Naive B cell (primary cell): ENCODE measurements around the gene KANSL1. TPM values are rescaled to one million over a fixed set of nuclear protein-coding genes. Genes with fewer than 3 reads are reported as not detected.

Experiments used
- ATAC-seq, 2 donors: fragments of 150-1000 bp; cut with Tn5 transposase; 2 replicates each; pipeline ENCODE4 v1.10.0; 2021; ENCODE audit warnings: low read depth in 2 of 2, mild to moderate bottlenecking in 2 of 2, moderate library complexity in 2 of 2
- DNase-seq: peaks from one replicate; pipeline ENCODE4 v3.0.0; 2022
- H3K27ac Mint-ChIP-seq, 6 donors: one replicate each; pipeline ENCODE4 v1.8.0; 2020 to 2022; ENCODE audit warnings: mild to moderate bottlenecking in 6 of 6, mixed read lengths in 6 of 6, moderate library complexity in 5 of 6, inconsistent platforms in 2 of 6
- H3K27me3 Mint-ChIP-seq, 3 donors: one replicate each; pipeline ENCODE4 v1.8.0; 2021 to 2022; ENCODE audit warnings: mixed read lengths in 3 of 3, mild to moderate bottlenecking in 1 of 3
- H3K36me3 Mint-ChIP-seq, 2 donors: one replicate each; pipeline ENCODE4 v1.8.0; 2020 to 2022; ENCODE audit warnings: mixed read lengths in 2 of 2, inconsistent platforms in 1 of 2, mild to moderate bottlenecking in 1 of 2
- H3K4me1 Mint-ChIP-seq, 3 donors: one replicate each; pipeline ENCODE4 v1.8.0; 2020 to 2022; ENCODE audit warnings: mixed read lengths in 3 of 3, inconsistent platforms in 1 of 3, mild to moderate bottlenecking in 1 of 3, moderate library complexity in 1 of 3
- H3K4me3 Mint-ChIP-seq, 8 donors: one replicate each; pipeline ENCODE4 v1.8.0; 2020 to 2022; ENCODE audit warnings: mild to moderate bottlenecking in 8 of 8, mixed read lengths in 8 of 8, moderate library complexity in 8 of 8, inconsistent platforms in 2 of 8
- H3K9me3 Mint-ChIP-seq, 7 donors: one replicate each; pipeline ENCODE4 v1.8.0; 2020 to 2022; ENCODE audit warnings: mixed read lengths in 7 of 7, mild to moderate bottlenecking in 5 of 7, inconsistent platforms in 2 of 7, moderate library complexity in 1 of 7
- polyA plus RNA-seq, 6 donors: library from polyadenylated mRNA; unstranded; fragments of 300-500 nt; fragmentation: Illumina TruSeq; gene quantifications; one replicate each; pipeline ENCODE4 v1.2.3, GENCODE V29; 2021; ENCODE audit warnings: low read depth in 6 of 6

The KANSL1 gene
- polyA plus RNA-seq, 6 donors from 2014 or later = 5.8 to 27.5 (median 16.5) TPM

DNA sequence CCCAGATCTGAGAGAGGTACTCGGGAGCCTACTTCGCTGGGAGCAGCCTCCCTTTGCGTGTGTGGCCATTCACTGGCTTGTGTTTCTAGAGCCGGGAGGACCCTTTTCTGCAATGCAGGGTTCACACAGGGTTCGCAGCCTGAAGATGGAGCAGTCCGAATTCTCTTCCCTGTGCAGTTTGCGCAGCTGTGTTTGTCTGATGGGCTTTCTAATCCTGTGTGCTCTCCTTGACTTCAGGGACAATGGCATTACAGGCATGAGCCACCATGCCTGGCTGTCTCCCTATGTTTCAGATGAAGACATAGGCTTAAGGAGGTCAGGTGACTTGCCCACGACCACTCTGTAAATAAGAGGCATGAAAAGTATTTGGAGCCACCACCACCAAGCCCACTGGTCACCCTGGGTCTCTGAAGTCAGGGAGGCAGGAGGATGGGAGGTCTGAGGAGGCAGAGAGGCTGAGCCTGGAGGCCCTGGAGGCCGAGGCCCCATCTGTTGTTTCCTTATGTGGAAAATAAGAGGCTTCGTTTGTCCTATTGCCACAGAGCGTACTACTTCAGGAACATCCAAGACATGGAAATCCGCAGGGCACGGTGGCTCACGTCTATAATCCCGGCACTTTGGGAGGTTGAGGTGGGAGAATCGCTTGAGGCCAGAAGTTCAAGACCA is 199.1 kb downstream of the KANSL1 start:
- ATAC-seq = no peak
- Mint-ChIP-seq H3K27me3 (peaks cover 0 to 11% (median 0%) of the 10 kb centered on the region in 3 donors), H3K9me3 (no peaks in the 10 kb centered on the region), H3K27ac (no peak overlapping the region), H3K36me3 (no peaks in the 10 kb centered on the region), H3K4me1 (no peaks in the 10 kb centered on the region), H3K4me3 (peak overlapping the region in 1 of 8 donors; percentile 34)
- DNase-seq = no peak

DNA sequence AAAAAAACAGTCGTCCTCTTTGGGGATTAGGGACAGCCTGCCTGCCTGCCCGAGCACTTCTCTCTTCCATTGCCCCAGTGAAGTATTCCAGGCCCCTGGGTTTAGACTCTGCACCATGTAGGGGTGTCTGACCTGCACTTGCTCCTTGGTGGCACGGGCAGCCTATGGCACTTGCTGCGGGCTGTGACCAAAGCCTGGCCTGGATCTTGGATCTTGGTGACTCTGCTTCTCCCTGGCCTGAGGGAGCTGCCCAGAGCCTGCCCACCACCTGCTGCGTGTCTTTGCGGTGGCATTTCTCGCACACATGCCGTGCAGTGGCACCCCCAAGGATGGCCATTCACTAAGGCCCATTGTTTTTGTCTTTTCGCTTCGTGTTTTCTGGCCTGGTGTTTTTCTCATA is 200.3 kb downstream of the KANSL1 start:
- no peak overlapping the region for H3K4me3 Mint-ChIP-seq
- no peak overlapping the region for H3K27ac Mint-ChIP-seq
- peaks cover 0 to 19% (median 0%) of the 10 kb centered on the region in 3 donors for H3K27me3 Mint-ChIP-seq
- no peaks in the 10 kb centered on the region for H3K9me3 Mint-ChIP-seq
- H3K4me1 Mint-ChIP-seq = no peaks in the 10 kb centered on the region
- no peak for DNase-seq
- no peaks in the 10 kb centered on the region for H3K36me3 Mint-ChIP-seq
- no peak for ATAC-seq

DNA sequence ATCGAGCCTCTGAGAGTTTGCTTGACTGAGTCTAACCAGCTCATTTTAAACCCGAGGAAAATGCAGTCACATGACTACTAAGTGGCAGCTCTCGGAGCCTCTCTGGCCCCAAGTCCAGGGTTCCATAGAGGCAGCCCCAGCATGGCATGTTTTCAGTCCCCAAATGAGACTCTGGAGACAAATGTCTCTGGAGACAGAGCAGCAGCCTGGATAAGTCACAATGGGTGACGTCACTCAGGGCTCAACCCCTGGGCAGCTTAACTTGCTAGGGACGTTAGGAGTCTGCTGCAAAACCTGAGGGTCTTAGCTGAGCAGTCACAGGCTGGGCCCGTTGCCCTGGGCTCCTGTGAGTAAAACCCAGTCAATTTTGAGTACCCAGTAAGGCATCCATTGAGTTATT is 201.1 kb downstream of the KANSL1 start:
- DNase-seq (no peak), ATAC-seq (no peak)
- H3K27me3 Mint-ChIP-seq = peaks cover 0 to 21% (median 3%) of the 10 kb centered on the region in 3 donors
- H3K4me3 Mint-ChIP-seq = no peak overlapping the region
- H3K36me3 Mint-ChIP-seq = no peaks in the 10 kb centered on the region
- no peaks in the 10 kb centered on the region for H3K4me1 Mint-ChIP-seq
- no peaks in the 10 kb centered on the region for H3K9me3 Mint-ChIP-seq
- no peak overlapping the region for H3K27ac Mint-ChIP-seq

DNA sequence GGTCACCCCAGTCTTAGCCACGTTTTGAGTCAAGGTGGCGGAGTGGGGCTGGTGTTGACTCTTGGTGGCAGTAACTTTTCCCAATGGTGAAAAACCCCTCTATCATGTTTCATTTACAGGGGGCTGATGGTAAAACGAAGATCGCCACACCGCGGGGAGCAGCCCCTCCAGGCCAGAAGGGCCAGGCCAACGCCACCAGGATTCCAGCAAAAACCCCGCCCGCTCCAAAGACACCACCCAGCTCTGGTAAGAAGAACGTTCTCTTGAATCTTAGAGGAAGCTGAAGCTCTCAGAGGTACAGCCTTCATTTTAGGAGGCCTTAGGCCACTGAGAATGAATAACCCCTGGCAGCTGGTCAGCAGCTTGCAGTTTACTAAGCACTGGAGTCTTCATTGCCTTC is 201.9 kb downstream of the KANSL1 start:
- Mint-ChIP-seq H3K9me3 (no peaks in the 10 kb centered on the region), H3K27me3 (peaks cover 0 to 15% (median 4%) of the 10 kb centered on the region in 3 donors), H3K27ac (no peak overlapping the region), H3K4me1 (no peaks in the 10 kb centered on the region), H3K4me3 (no peak overlapping the region), H3K36me3 (no peaks in the 10 kb centered on the region)
- DNase-seq (no peak), ATAC-seq (no peak)

DNA sequence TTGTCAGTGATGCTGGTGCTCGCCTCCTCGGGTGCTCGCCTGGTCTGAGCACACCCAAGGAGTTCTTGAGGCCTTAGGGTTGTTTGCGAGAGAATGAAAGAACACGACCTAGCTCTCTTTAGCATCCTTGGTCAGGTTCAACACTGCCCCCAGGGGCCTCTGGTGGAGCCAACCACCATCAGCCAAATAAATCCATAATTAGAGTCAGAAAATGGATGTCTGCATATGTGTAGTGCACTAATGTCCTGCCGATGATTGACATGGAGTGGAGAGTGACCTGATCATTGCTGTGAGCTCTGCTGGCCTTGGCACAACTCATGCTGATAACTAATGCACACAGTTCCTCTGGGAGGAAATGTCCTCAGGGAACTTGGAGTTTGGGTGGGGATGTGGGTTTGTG is 202.3 kb downstream of the KANSL1 start:
- H3K4me3 Mint-ChIP-seq = no peak overlapping the region
- H3K4me1 Mint-ChIP-seq = no peaks in the 10 kb centered on the region
- no peak for ATAC-seq
- H3K27me3 Mint-ChIP-seq = peaks cover 0 to 15% (median 4%) of the 10 kb centered on the region in 3 donors
- H3K36me3 Mint-ChIP-seq = no peaks in the 10 kb centered on the region
- peak overlapping the region in 1 of 6 donors; percentile 11 for H3K27ac Mint-ChIP-seq
- H3K9me3 Mint-ChIP-seq = no peaks in the 10 kb centered on the region
- no peak for DNase-seq

DNA sequence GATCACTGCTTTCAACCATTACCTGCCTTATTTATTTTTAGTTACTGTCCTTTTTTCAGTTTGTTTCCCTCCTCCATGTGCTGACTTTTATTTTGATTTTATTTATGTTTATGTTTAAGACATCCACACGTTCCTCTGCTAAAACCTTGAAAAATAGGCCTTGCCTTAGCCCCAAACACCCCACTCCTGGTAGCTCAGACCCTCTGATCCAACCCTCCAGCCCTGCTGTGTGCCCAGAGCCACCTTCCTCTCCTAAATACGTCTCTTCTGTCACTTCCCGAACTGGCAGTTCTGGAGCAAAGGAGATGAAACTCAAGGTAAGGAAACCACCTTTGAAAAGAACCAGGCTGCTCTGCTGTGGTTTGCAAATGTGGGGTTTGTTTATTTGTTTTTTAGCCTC is 203.5 kb downstream of the KANSL1 start:
- Mint-ChIP-seq H3K4me3 (no peak overlapping the region), H3K27ac (peak overlapping the region in 1 of 6 donors; percentile 57), H3K36me3 (no peaks in the 10 kb centered on the region), H3K9me3 (no peaks in the 10 kb centered on the region), H3K27me3 (peaks cover 0 to 16% (median 4%) of the 10 kb centered on the region in 3 donors), H3K4me1 (no peaks in the 10 kb centered on the region)
- DNase-seq = no peak
- no peak for ATAC-seq

DNA sequence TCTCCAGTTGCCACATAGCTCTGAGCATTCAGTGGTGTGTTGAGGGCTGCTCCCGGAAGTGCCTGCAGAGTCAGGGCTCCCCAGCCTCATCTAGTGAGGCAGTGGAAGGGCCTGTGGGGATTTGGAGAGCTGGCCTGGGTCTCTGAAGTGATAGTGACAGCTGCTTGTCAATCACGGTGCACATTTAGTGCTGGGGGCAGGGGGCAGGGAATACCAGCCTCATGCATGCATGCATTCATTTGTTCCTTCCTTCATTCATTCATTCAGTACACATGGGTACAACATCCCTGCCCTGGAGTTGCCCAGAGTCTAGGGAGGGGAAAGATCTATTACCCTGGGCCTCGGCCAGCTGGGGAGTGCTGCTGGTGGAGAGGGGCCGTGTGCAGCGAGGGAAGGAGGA is 205.5 kb downstream of the KANSL1 start:
- no peak overlapping the region for H3K4me3 Mint-ChIP-seq
- H3K4me1 Mint-ChIP-seq = no peaks in the 10 kb centered on the region
- no peaks in the 10 kb centered on the region for H3K36me3 Mint-ChIP-seq
- H3K27me3 Mint-ChIP-seq = peaks cover 0 to 26% (median 4%) of the 10 kb centered on the region in 3 donors
- DNase-seq = no peak
- ATAC-seq = no peak
- H3K9me3 Mint-ChIP-seq = no peaks in the 10 kb centered on the region
- no peak overlapping the region for H3K27ac Mint-ChIP-seq

DNA sequence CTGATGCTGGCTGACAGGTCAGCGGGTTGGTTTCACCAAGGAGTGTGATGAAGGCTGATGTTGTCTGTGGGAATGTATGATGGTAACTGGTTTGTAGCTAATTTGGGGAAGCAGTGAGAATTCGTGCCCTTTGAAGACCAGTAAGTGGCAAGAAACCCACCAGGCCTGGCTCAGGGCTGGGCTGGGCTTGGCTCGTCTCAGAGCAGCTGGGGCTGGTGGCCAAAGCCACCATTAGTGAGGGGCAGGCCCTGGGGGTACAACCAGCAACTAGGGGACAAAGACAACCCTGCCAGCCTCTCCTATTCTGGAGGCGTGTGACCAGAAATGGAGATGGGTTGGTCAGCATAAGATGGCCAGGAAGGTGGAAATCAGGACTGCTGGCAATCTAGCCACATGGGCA is 207.2 kb downstream of the KANSL1 start:
- Mint-ChIP-seq H3K4me3 (no peak overlapping the region), H3K4me1 (no peaks in the 10 kb centered on the region), H3K36me3 (no peaks in the 10 kb centered on the region), H3K27ac (peak overlapping the region in 1 of 6 donors; percentile 70), H3K9me3 (no peaks in the 10 kb centered on the region), H3K27me3 (peaks cover 0 to 30% (median 4%) of the 10 kb centered on the region in 3 donors)
- no peak for DNase-seq
- no peak for ATAC-seq

DNA sequence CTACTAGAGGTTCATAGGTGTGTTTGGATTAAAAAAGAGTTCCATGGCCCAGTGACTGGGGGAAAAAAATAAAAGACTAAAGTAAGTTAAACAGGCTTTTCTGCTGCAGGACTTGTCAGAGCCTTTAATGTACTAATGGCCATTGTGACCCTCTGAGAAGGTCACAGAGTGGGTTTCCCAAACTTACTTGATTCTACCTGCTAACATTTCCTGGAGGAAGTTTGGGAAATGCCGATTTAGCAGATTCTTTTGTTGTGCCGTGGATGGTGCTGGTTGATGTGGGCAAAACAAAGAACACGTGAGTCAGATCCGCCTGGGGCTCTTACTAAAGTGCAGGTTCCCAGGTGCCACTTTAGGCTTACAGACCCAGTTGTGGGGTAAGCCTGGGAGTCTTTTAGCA is 207.8 kb downstream of the KANSL1 start:
- no peak overlapping the region for H3K27ac Mint-ChIP-seq
- H3K9me3 Mint-ChIP-seq = no peaks in the 10 kb centered on the region
- H3K27me3 Mint-ChIP-seq = peaks cover 0 to 30% (median 4%) of the 10 kb centered on the region in 3 donors
- DNase-seq = no peak
- no peak overlapping the region for H3K4me3 Mint-ChIP-seq
- no peak for ATAC-seq
- no peaks in the 10 kb centered on the region for H3K4me1 Mint-ChIP-seq
- H3K36me3 Mint-ChIP-seq = no peaks in the 10 kb centered on the region

DNA sequence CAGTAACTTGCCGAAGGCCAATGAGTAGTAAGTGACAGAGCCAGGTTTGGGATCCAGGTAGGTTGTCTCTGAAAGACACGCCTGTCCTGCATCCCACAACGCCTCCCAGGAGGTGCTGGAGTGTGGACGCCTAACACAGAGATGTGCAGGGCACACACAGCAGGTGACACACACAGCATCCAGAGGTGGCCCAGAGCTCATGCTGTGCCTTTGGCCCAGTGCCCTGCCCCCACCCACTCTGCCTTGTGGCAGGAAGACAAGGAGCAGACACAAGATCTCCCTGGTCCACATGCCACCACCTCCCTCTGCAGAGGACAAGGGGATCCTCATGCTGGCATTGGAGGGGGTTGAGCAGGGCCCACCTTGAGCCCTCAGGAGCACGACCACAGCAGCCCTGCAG is 208.9 kb downstream of the KANSL1 start:
- Mint-ChIP-seq H3K4me1 (no peaks in the 10 kb centered on the region), H3K36me3 (no peaks in the 10 kb centered on the region), H3K4me3 (no peak overlapping the region), H3K27me3 (peaks cover 0 to 37% (median 4%) of the 10 kb centered on the region in 3 donors), H3K27ac (no peak overlapping the region), H3K9me3 (no peaks in the 10 kb centered on the region)
- ATAC-seq = no peak
- no peak for DNase-seq

DNA sequence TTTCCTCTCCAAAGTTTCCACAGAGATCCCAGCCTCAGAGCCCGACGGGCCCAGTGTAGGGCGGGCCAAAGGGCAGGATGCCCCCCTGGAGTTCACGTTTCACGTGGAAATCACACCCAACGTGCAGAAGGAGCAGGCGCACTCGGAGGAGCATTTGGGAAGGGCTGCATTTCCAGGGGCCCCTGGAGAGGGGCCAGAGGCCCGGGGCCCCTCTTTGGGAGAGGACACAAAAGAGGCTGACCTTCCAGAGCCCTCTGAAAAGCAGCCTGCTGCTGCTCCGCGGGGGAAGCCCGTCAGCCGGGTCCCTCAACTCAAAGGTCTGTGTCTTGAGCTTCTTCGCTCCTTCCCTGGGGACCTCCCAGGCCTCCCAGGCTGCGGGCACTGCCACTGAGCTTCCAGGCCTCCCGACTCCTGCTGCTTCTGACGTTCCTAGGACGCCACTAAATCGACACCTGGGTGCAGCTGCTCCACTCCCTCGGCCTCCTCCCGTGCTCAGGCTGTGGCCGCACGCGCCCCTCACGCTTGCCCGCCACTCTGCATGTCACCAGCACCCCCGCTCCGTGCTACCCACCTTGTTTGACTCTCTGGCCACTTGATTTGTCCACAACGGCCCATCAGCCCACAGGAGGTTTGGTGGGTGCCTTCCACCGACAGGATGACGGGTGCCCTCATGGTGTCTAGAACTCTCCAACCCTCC is 209.5 kb downstream of the KANSL1 start:
- peaks cover 0 to 34% (median 4%) of the 10 kb centered on the region in 3 donors for H3K27me3 Mint-ChIP-seq
- no peak overlapping the region for H3K4me3 Mint-ChIP-seq
- no peak for DNase-seq
- no peak overlapping the region for H3K27ac Mint-ChIP-seq
- H3K9me3 Mint-ChIP-seq = no peaks in the 10 kb centered on the region
- no peaks in the 10 kb centered on the region for H3K4me1 Mint-ChIP-seq
- H3K36me3 Mint-ChIP-seq = no peaks in the 10 kb centered on the region
- ATAC-seq = no peak

DNA sequence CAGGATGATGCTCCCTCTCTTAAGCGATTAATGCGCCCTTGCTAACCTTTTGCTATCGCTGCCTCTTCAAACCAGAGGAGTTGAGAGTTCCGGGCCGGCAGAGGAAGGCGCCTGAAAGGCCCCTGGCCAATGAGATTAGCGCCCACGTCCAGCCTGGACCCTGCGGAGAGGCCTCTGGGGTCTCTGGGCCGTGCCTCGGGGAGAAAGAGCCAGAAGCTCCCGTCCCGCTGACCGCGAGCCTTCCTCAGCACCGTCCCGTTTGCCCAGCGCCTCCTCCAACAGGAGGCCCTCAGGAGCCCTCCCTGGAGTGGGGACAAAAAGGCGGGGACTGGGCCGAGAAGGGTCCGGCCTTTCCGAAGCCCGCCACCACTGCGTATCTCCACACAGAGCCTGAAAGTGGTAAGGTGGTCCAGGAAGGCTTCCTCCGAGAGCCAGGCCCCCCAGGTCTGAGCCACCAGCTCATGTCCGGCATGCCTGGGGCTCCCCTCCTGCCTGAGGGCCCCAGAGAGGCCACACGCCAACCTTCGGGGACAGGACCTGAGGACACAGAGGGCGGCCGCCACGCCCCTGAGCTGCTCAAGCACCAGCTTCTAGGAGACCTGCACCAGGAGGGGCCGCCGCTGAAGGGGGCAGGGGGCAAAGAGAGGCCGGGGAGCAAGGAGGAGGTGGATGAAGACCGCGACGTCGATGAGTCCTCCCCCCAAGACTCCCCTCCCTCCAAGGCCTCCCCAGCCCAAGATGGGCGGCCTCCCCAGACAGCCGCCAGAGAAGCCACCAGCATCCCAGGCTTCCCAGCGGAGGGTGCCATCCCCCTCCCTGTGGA is 210.2 kb downstream of the KANSL1 start:
- Mint-ChIP-seq H3K36me3 (no peaks in the 10 kb centered on the region), H3K4me3 (no peak overlapping the region), H3K4me1 (no peaks in the 10 kb centered on the region), H3K27ac (no peak overlapping the region), H3K27me3 (peaks cover 0 to 26% (median 4%) of the 10 kb centered on the region in 3 donors), H3K9me3 (no peaks in the 10 kb centered on the region)
- ATAC-seq (no peak), DNase-seq (no peak)

DNA sequence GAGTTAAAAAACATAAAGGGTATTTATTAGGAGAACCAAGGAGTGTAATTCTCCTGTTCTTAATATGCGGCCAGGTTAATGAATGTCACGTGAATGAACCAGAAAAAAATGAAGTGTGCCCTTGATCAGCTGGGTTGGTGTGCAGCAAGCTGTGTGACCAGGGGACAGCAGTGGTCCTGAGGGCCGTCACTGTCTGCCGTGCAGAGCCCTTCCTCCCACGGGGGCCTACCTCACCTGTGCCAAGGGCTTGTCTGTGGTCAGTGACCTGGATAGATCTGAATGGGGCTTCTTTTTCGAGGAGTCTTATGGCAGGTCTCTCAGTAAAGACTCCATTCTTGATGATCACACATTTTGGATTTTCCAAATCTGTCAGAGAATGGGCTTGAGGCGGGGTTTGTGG is 211.9 kb downstream of the KANSL1 start:
- H3K36me3 Mint-ChIP-seq = no peaks in the 10 kb centered on the region
- no peak for ATAC-seq
- H3K27ac Mint-ChIP-seq = no peak overlapping the region
- no peak for DNase-seq
- H3K9me3 Mint-ChIP-seq = no peaks in the 10 kb centered on the region
- peaks cover 2 to 3% (median 3%) of the 10 kb centered on the region in 3 donors for H3K4me1 Mint-ChIP-seq
- peaks cover 0 to 23% (median 0%) of the 10 kb centered on the region in 3 donors for H3K27me3 Mint-ChIP-seq
- no peak overlapping the region for H3K4me3 Mint-ChIP-seq

DNA sequence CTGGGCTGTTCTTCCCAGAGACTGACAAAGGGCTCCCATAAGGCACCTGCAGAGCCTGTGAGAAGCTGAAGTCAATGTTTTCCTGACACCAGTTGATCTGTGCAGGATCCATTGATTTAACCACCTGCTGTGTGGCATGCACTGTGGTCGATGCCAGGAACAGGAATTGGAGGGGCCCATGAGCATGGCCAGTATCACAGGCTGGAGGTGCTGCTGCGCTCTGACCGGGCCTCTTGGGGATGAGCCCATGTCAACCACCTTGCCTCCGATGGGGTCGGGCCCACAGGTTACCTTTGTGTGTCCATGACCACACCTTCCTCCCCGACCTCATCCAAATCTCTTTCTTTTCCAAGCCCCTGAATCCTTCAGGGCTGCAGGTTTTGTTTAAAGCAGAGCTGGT is 212.4 kb downstream of the KANSL1 start:
- ATAC-seq (no peak), DNase-seq (no peak)
- no peaks in the 10 kb centered on the region for H3K9me3 Mint-ChIP-seq
- H3K4me1 Mint-ChIP-seq = peaks cover 7% of the 10 kb centered on the region in 3 donors
- peaks cover 0 to 23% (median 0%) of the 10 kb centered on the region in 3 donors for H3K27me3 Mint-ChIP-seq
- H3K36me3 Mint-ChIP-seq = no peaks in the 10 kb centered on the region
- H3K4me3 Mint-ChIP-seq = no peak overlapping the region
- H3K27ac Mint-ChIP-seq = no peak overlapping the region
